GM13977 (cell line): ENCODE results near the gene TMEM53.

ENCODE experiments used
- DNase-seq: peaks from one replicate; pipeline ENCODE4 v3.0.0; 2012; ENCODE audit warnings: low spot score
- in situ Hi-C: fragments of 300-500 bp; cut with MboI; formaldehyde crosslinking; loops from one replicate; pipeline ENCODE4 v1.12.0; 2022; ENCODE audit warnings: low sequenced_read_pairs, low pct_unique_long_range_greater_than_20kb, mixed read lengths, inconsistent platforms; ENCODE audit not compliant: unreplicated experiment
- TF ChIP-seq, protein P1 (sequence below): IDR thresholded peaks from 2 replicates; pipeline ENCODE4 v1.5.1; 2012; ENCODE audit warnings: mild to moderate bottlenecking, control low read depth; ENCODE audit not compliant: insufficient read depth; ENCODE audit errors: extremely low read depth, missing control alignments

The TMEM53 gene

GRCh38 chr1:44636688-44637598, 37.3 kb downstream of the TMEM53 start:
- TF ChIP-seq, protein P1, sequence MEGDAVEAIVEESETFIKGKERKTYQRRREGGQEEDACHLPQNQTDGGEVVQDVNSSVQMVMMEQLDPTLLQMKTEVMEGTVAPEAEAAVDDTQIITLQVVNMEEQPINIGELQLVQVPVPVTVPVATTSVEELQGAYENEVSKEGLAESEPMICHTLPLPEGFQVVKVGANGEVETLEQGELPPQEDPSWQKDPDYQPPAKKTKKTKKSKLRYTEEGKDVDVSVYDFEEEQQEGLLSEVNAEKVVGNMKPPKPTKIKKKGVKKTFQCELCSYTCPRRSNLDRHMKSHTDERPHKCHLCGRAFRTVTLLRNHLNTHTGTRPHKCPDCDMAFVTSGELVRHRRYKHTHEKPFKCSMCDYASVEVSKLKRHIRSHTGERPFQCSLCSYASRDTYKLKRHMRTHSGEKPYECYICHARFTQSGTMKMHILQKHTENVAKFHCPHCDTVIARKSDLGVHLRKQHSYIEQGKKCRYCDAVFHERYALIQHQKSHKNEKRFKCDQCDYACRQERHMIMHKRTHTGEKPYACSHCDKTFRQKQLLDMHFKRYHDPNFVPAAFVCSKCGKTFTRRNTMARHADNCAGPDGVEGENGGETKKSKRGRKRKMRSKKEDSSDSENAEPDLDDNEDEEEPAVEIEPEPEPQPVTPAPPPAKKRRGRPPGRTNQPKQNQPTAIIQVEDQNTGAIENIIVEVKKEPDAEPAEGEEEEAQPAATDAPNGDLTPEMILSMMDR: no peak
- no peak for DNase-seq
- in situ Hi-C loops: no loop called here

- in situ Hi-C loops: no loop called here
- no peak for DNase-seq
- TF ChIP-seq, protein P1: no peak
Measured at GRCh38 chr1:44636083-44636687, 38.1 kb downstream of the TMEM53 start.

GRCh38 chr1:44635439-44635838, 38.8 kb downstream of the TMEM53 start:
- in situ Hi-C loops: no loop called here
- DNase-seq: no peak
- TF ChIP-seq, protein P1: no peak

- in situ Hi-C loops: no loop called here
- no peak for DNase-seq
- TF ChIP-seq, protein P1: no peak
Measured at GRCh38 chr1:44634606-44635189, 39.6 kb downstream of the TMEM53 start.

- DNase-seq: no peak
- TF ChIP-seq, protein P1: no peak
- in situ Hi-C loops: no loop called here
Measured at GRCh38 chr1:44632598-44632997, 41.7 kb downstream of the TMEM53 start.

DNA sequence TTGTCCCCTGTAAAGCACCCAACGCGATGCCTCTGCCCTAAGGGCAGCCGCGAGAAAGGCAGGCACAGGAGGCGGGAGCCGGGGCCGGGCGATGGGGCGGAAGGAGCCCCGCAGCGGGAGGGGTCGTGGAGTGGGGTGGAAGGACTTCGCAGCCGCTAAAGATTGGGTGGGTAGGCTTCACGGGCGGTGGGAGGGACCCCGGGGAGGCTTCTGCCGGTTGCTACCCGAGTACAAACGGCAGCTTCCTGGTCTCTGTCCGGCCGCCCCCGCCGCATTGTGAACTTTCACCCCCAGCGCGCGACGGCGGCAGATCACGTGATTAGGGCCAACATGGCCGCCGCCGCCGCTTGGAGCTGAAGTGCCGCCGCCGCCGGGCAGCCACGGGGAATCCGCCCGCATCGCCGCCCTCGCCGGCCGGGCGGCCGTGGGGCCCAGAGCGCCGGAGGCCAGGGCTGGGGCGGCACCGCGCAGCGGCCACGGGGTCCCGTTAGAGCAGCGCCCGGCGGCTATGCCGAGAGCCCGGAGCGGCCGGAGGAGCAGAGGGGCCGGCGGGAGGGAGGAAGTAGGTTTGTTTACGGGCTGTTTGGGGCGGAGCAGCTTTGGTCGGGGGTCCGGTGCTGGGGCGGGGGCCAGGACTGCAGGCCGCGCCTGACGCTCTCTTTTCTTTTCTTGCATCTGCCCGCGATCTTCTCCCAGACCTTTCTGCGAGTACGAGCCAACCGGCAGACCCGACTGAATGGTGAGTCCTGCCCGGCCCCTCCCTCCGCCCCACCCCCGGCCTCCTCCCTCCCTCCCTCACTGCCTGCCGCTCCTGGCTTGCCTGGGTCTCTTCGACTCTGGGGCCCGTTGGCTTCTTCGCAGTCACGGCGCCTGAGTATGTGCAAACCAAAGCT, 42.4 kb downstream of the TMEM53 start:
- peak; percentile 96 for DNase-seq
- in situ Hi-C loops: no loop called here
- TF ChIP-seq, protein P1: no peak
